ENCODE data around the gene STOX2.

Gene STOX2

DNA sequence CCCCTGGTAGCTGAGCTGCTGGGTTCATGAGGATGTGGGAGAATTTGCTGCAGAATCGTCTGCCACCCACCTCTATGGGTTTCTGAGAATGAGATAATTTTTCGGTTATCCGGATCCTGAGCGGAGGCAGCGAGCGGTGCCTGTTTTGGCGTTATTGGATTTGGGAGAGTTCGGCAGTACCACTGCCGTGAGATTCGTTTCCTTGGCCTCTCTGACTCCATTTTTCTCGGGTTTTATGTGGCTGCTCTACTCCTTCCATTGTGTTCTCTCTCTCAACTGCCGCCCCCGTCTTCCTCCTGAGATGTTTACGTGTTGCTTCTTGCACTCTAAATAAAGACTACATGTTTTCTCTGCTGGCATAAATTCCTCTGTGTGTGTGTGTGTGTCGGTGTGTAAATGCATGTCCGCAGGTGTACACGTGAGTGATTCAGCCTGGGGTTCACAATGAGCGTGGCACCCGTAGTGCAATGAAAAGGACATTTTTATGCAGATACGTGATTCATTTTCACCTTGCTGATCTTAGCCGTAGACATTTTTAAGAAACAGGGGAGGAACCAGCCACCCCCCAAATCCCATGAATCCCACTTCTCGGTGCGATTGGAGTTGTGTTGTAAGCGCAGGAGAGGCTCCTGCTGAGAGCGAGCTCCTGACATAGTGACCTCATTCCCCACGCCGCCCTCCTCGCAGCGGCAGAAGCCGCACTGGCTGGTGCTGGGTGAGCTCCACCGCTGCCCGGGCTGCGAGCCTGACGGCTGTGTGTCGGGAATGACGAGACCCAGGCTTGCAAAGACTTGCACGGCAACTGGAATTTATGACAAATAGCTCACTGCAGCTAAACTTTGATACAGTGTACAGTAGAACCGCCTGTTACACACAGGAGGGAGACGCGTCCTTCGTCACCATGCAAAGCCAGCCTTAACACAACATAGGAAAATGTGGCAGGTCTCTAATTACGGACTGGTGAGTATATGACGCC lies 82.2 kb downstream of the STOX2 start:
- peak; percentile 77 for DNase-seq (ENCODE audit: low spot score)

DNA sequence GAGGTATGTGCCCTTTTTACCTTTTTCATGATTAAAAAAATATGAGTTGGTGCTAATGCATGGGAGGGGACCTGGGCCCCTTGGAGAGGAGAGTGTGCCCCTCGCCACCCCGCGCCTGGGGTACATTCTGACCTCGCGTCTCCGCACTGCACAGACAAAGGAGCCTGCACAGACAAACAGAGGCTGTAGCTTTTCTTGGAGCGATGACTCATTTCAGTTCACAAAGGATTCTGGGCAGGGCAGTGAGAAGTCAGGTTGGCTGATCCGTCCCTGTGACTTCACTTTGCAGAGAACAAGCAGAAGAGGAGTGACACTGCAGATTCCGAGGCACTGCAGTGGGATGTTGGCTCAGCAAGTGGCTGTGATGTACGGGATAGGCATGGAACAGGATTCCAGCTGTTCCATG lies 82.9 kb downstream of the STOX2 start:
- peak; percentile 88 for DNase-seq (ENCODE audit: low spot score)

- DNase-seq (ENCODE audit: low spot score): no peak
Measured at GRCh38 chr4:183988874-183989273, 83.8 kb downstream of the STOX2 start.

DNA sequence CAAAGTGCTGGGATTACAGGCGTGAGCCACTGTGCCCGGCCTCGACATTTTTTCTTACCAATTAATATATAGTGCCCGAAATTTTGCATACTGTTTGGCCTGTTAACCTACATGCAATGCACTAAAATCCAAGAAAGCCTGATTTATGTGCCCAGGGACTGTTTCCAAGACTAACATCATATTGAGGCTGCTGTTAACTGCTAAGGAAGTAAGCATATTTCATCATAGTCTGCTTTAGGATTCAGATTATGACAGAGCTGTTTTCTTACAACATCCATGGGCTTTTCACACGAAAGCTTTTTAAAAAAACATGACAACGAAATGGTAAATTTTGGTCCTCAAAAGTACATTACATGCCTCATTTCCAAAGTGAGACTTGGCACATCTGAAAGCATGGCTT lies 84.4 kb downstream of the STOX2 start:
- DNase-seq (ENCODE audit: low spot score): no peak

- no peak for DNase-seq (ENCODE audit: low spot score)
Measured at GRCh38 chr4:183989931-183990330, 84.8 kb downstream of the STOX2 start.

- DNase-seq (ENCODE audit: low spot score): no peak
Measured at GRCh38 chr4:183993676-183994075, 88.6 kb downstream of the STOX2 start.

- DNase-seq (ENCODE audit: low spot score): no peak
Measured at GRCh38 chr4:183995570-183995969, 90.5 kb downstream of the STOX2 start.

- DNase-seq (ENCODE audit: low spot score): no peak
Measured at GRCh38 chr4:183996868-183997267, 91.8 kb downstream of the STOX2 start.

GRCh38 chr4:183999435-183999834 lies 94.3 kb downstream of the STOX2 start:
- no peak for DNase-seq (ENCODE audit: low spot score)

GRCh38 chr4:184000457-184001396 lies 95.6 kb downstream of the STOX2 start:
- peak; percentile 23 for DNase-seq (ENCODE audit: low spot score)

- DNase-seq (ENCODE audit: low spot score): no peak
Measured at GRCh38 chr4:184003433-184003832, 98.3 kb downstream of the STOX2 start.

- no peak for DNase-seq (ENCODE audit: low spot score)
Measured at GRCh38 chr4:184007891-184008290, 102.8 kb downstream of the STOX2 start.

GRCh38 chr4:184010696-184011095 lies 105.6 kb downstream of the STOX2 start:
- no peak for DNase-seq (ENCODE audit: low spot score)

DNA sequence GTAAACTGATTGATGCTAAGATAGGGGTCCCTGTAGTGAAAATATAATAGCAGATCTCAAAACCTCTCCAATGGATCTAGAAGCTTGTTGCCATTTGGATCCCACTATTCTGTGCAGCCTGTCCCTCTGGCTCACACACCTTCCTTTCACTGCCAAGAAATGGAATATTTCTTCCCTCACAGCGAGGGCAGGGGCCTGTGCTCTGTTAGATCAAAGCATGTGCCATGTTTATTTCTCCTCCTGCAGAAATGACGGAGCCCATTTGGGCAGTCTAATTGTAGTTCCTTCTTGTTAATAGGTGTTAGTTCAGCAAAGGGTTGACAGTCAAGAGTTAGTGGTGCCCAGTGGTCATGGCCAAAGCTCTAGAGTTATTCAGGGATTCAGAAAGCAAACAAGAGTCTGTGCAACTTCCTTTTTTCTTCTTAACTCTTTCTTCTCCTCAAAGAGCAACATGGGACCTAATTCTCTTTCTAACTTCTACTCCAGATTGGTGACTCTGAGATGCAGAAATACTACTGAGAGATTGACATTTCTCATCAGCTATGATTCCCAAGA lies 106.8 kb downstream of the STOX2 start:
- DNase-seq (ENCODE audit: low spot score): no peak

- no peak for DNase-seq (ENCODE audit: low spot score)
Measured at GRCh38 chr4:184012937-184013336, 107.8 kb downstream of the STOX2 start.

DNA sequence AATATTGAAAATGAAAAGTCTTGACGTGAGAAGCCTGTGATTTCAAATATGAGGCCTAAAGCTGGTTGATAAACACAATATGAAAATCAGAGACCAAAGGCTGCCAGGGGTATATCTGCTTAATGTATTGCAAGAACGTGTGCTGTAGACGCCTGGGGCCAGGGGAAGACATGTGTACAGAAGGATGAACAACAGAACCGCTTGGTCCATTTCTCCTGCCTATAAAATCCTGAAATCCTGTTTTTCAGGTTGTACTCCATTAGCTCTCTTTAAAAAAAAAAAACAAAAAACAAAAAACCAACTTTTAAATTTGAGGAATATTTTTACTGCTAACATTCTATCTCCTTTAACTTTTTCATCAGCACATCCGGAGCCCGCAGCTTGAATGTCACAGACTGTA lies 109.2 kb downstream of the STOX2 start:
- no peak for DNase-seq (ENCODE audit: low spot score)

DNA sequence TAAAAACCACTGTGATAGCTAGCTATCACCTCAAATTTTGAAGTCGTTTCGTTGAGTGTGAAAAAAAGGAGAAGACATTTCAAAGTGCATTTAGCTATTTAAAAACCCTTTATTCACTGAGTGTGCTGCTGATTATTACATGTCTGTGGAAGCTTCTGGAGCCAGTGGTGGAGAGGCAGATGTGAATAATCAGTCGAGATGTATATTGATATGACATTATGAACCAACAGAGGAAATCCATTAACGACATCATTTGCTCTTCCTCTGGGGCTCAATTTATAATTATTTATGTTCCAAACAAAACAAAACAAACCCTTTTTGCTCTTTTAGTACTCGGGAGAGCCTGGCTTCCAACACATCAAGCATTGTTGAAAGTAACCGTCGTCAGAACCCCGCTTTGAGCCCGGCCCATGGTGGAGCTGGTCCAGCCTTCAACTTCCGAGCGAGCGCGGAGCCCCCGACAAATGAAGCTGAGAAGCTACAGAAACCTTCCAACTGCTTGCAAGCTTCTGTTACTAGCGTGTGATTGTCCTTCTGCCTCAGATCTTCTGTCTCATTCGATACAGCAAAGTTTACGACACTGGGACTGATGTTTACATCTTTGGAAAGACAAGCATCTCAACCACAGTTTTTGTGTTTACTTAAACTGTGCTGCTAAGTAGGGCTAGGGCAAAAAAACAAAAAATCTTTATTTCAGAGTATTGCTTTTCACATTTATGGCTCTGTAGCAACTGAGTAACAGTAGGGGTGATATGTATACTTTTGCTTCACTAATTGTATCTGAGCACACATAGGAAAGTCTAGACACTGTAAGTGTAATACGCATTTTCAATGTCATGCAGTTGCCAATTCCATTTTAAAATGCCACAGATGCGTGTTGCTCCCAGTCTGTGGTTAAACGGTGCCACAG lies 111.9 kb downstream of the STOX2 start:
- DNase-seq (ENCODE audit: low spot score): peak; percentile 19

- DNase-seq (ENCODE audit: low spot score): no peak
Measured at GRCh38 chr4:184019076-184019475, 114.0 kb downstream of the STOX2 start.

DNA sequence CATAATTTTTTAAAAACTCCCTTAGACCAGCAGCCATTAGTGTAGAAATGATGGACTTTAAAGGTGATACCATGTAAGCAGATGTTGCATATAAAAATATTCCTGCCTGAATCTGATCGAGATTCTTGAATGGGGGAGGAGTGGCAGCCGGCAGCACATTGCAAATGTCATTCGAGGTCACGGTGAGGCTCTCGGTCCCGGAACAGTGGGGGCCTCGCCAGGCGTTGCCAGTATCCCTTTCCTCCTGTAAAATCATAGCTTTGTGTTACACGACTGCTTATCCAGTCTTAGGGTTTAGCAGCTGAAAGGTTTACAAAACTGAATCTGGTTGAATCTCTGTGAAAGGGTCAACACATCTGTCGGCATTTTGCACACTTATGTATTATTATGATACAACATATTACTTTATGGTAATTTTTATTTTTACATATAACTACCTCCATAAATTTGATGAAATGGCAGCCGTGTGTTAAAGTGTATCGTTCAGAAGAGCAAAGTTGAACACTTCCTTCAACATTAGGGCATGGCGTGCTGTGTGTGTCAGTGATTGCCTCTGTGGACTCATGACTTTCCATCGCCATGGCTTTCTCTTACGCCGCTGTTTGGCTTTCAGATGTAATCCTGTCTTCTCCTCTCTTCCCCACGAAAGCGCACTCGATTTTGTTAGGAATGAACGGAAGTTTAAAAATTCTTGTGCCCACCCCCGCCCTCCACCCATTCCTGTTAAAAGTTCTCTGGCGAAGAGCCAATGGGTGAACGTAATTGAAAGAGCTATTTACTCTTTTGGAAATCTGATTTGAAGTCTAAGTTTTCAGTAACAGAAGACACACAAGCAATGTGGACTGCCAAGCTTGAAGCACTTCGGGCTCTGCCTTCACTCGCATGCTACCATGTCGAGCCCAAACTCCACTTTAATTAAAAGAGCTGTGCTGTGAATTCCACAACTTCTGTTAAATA lies 114.8 kb downstream of the STOX2 start:
- DNase-seq (ENCODE audit: low spot score): no peak

GRCh38 chr4:184021389-184021788 lies 116.3 kb downstream of the STOX2 start:
- no peak for DNase-seq (ENCODE audit: low spot score)

All from putamen (tissue), 1 donor.